SK-N-SH treated with all-trans-retinoic acid at 6 μM for 48 hours (cell line): ENCODE measurements around the gene SDK1.

Experiments
- ISL1 ChIP-seq: fragments of 250-450 bp; sonication (Bioruptor Pico); IDR thresholded peaks from 2 replicates; pipeline ENCODE4 v2.1.2; 2022; ENCODE audit warnings: mild to moderate bottlenecking, moderate library complexity
- TF ChIP-seq, protein P1 (sequence below): fragments of 250-450 bp; sonication (Bioruptor Pico); IDR thresholded peaks from 2 replicates; pipeline ENCODE4 v1.8.0; 2020; ENCODE audit warnings: mild to moderate bottlenecking, moderate library complexity, borderline replicate concordance

GRCh38 chr7:4191046-4191445 is 890.0 kb downstream of the SDK1 start:
- no peak for TF ChIP-seq ISL1 (CRISPR knock-in tag)
- TF ChIP-seq, protein P1, sequence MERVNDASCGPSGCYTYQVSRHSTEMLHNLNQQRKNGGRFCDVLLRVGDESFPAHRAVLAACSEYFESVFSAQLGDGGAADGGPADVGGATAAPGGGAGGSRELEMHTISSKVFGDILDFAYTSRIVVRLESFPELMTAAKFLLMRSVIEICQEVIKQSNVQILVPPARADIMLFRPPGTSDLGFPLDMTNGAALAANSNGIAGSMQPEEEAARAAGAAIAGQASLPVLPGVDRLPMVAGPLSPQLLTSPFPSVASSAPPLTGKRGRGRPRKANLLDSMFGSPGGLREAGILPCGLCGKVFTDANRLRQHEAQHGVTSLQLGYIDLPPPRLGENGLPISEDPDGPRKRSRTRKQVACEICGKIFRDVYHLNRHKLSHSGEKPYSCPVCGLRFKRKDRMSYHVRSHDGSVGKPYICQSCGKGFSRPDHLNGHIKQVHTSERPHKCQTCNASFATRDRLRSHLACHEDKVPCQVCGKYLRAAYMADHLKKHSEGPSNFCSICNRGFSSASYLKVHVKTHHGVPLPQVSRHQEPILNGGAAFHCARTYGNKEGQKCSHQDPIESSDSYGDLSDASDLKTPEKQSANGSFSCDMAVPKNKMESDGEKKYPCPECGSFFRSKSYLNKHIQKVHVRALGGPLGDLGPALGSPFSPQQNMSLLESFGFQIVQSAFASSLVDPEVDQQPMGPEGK: no peak
